CD14-positive monocyte (primary cell): ENCODE measurements around the gene TXN2. TPM values are rescaled to one million over a fixed set of nuclear protein-coding genes. Genes with fewer than 3 reads are reported as not detected.

ENCODE experiments used
- DNase-seq, 3 donors: peaks; one replicate each; pipeline ENCODE4 v3.0.0-alpha.2; 2011 to 2022
- H2AFZ ChIP-seq: 2 replicates; pipeline ENCODE4 v1.6.0; 2012; ENCODE audit warnings: mild to moderate bottlenecking, low read depth, low read length, inconsistent platforms; ENCODE audit not compliant: insufficient read depth, poor library complexity, severe bottlenecking
- H3K27ac ChIP-seq, 2 donors: 1 replicate in 1 of 2; 2 replicates in 1 of 2; pipeline ENCODE4 v1.5.1; 2012 to 2013; ENCODE audit warnings: low read length in 2 of 2, control low read depth in 1 of 2, inconsistent platforms in 1 of 2, low read depth in 1 of 2, mild to moderate bottlenecking in 1 of 2
- H3K27me3 ChIP-seq, 2 donors: one replicate each; pipeline versions ENCODE4 v1.6.0 to v1.6.1; 2011 to 2013; ENCODE audit warnings: low read length in 2 of 2; ENCODE audit not compliant: control insufficient read depth in 2 of 2, insufficient read depth in 2 of 2
- H3K36me3 ChIP-seq, 2 donors: replicated peaks in 1 of 2; 1 replicate in 1 of 2; 2 replicates in 1 of 2; pipeline versions ENCODE4 v1.5.1 to v1.6.1; 2012 to 2013; ENCODE audit warnings: low read length in 2 of 2, control low read depth in 1 of 2, inconsistent platforms in 1 of 2, mild to moderate bottlenecking in 1 of 2; ENCODE audit not compliant: insufficient read depth in 2 of 2, control insufficient read depth in 1 of 2
- H3K4me1 ChIP-seq, 2 donors: 1 replicate in 1 of 2; 2 replicates in 1 of 2; pipeline versions ENCODE4 v1.5.1 to v1.6.1; 2012 to 2013; ENCODE audit warnings: low read length in 2 of 2, control low read depth in 1 of 2, inconsistent platforms in 1 of 2, mild to moderate bottlenecking in 1 of 2, moderate library complexity in 1 of 2; ENCODE audit not compliant: insufficient read depth in 2 of 2, control insufficient read depth in 1 of 2
- H3K4me2 ChIP-seq: replicated peaks from 2 replicates; pipeline ENCODE3; 2012; ENCODE audit warnings: low read length, moderate library complexity, mild to moderate bottlenecking; ENCODE audit not compliant: poor library complexity, severe bottlenecking; ENCODE audit errors: extremely low read depth
- H3K4me3 ChIP-seq, 3 experiments: fragments of 200-600 bp in 1 of 3; sonication (generic) in 1 of 3; replicated peaks in 1 of 3; 1 replicate in 2 of 3; 2 replicates in 1 of 3; pipeline ENCODE4 v1.5.1; 2011 to 2013; ENCODE audit warnings: low read length in 3 of 3, mild to moderate bottlenecking in 3 of 3, control low read depth in 2 of 3, low read depth in 2 of 3, inconsistent platforms in 1 of 3, moderate library complexity in 1 of 3
- H3K79me2 ChIP-seq: 2 replicates; pipeline ENCODE4 v1.6.0; 2012; ENCODE audit warnings: mild to moderate bottlenecking, control low read depth, inconsistent platforms, low read length, moderate library complexity; ENCODE audit not compliant: insufficient read depth
- H3K9ac ChIP-seq: 2 replicates; pipeline ENCODE4 v1.6.0; 2017; ENCODE audit warnings: low read length, mild to moderate bottlenecking; ENCODE audit not compliant: insufficient read depth, poor library complexity, severe bottlenecking
- H3K9me3 ChIP-seq, 2 donors: replicated peaks in 1 of 2; 1 replicate in 1 of 2; 2 replicates in 1 of 2; pipeline versions ENCODE4 v1.5.1 to v1.6.1; 2012 to 2013; ENCODE audit warnings: low read length in 2 of 2, control low read depth in 1 of 2; ENCODE audit not compliant: control insufficient read depth in 1 of 2, insufficient read depth in 1 of 2
- H4K20me1 ChIP-seq: 2 replicates; pipeline ENCODE4 v1.6.0; 2012; ENCODE audit warnings: mild to moderate bottlenecking, low read length, control low read depth, moderate library complexity; ENCODE audit not compliant: insufficient read depth
- H3K27ac Mint-ChIP-seq, 7 donors: one replicate each; pipeline ENCODE4 v1.8.0; 2020; ENCODE audit warnings: mild to moderate bottlenecking in 7 of 7, mixed read lengths in 7 of 7, moderate library complexity in 6 of 7, inconsistent platforms in 2 of 7
- H3K27me3 Mint-ChIP-seq, 3 donors: one replicate each; pipeline ENCODE4 v1.8.0; 2021 to 2022; ENCODE audit warnings: low read depth in 3 of 3, mild to moderate bottlenecking in 3 of 3, mixed read lengths in 3 of 3, moderate library complexity in 3 of 3, inconsistent platforms in 1 of 3
- H3K36me3 Mint-ChIP-seq, 2 donors: one replicate each; pipeline ENCODE4 v1.8.0; 2020; ENCODE audit warnings: mixed read lengths in 2 of 2, inconsistent platforms in 1 of 2, mild to moderate bottlenecking in 1 of 2
- H3K4me1 Mint-ChIP-seq: one replicate; pipeline ENCODE4 v1.8.0; 2020; ENCODE audit warnings: mild to moderate bottlenecking, mixed read lengths
- H3K4me3 Mint-ChIP-seq, 2 donors: one replicate each; pipeline ENCODE4 v1.8.0; 2020; ENCODE audit warnings: mild to moderate bottlenecking in 2 of 2, mixed read lengths in 2 of 2, moderate library complexity in 1 of 2
- H3K9me3 Mint-ChIP-seq, 7 donors: one replicate each; pipeline ENCODE4 v1.8.0; 2020 to 2022; ENCODE audit warnings: mixed read lengths in 7 of 7, mild to moderate bottlenecking in 6 of 7, moderate library complexity in 6 of 7, inconsistent platforms in 2 of 7
- WGBS: methylation state at CpG from one replicate; pipeline ENCODE4 v1.1.5; 2013; ENCODE audit warnings: missing lambda C conversion rate; ENCODE audit not compliant: insufficient coverage; 5-methylcytosine and 5-hydroxymethylcytosine counted together
- intact Hi-C, 2 donors: fragments of 100-400 bp; cut with micrococcal nuclease; formaldehyde crosslinking; loops; one replicate each; pipeline versions ENCODE4 v1.15.0 to v1.15.1; 2023
- polyA plus RNA-seq, 3 donors: library from polyadenylated mRNA; depleted of rRNA in 1 of 3; unstranded in 2 of 3; stranded (reverse) in 1 of 3; fragments of 300-500 nt in 2 of 3; fragments of >200 nt in 1 of 3; fragmentation: Illumina TruSeq in 2 of 3; gene quantifications; 1 replicate in 2 of 3; 2 replicates in 1 of 3; pipeline ENCODE4 v1.2.3, GENCODE V29; 2012 to 2021
- TF ChIP-seq, protein P1 (sequence below): fragments of 200-600 bp; IDR thresholded peaks from one replicate; pipeline ENCODE4 v1.8.0; 2022; ENCODE audit warnings: antibody characterized with exemption, mild to moderate bottlenecking

Gene TXN2
- polyA plus RNA-seq, 3 donors: 79.8 to 141 (median 140) TPM

DNA sequence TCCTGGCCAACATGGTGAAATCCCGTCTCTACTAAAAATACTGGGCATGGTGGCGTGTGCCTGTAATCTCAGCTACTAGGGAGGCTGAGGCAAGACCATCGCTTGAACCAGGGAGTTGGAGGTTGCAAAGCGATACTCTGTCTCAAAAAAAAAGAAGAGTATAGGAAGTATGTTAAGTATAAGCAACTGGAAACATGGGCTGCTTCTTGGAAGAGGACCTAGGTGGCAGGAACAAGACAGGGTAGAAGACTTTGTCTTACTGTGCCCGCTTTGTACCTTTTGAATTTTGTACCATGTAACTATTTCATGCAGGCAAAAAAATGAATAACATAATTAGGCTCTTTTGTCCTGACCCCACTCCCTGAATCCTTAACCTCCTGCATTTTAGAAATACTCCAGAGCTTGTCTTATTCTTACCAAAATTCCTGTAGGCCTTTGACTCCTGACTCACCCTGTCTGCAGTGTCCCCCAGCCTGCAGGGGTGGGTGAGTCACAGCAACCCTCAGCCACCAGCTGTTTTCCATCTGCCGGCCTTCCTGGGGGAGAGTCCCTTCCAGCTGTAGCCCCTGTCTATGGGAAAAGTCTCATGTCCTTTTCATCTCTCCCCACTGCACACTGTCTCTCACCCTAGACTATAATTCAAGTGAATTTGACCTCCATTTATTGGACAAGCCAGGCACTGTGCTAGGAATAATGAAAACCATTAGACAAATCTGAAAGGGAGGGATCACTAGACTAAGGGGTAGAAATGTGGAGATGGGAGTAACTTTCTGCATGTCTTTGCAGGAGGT is 41.8 kb downstream of the TXN2 start:
- H3K4me1 ChIP-seq: peaks cover 37 to 52% of the 10 kb centered on the region in 2 donors
- intact Hi-C loops: loop anchor here in 1 of 2 donors (5.0 kb wide), 1 partner anchor 37 kb away; no protein-coding TSS in a partner anchor

More for the DNA sequence above, 41.8 kb downstream of the TXN2 start:
- no peaks in the 10 kb centered on the region for H3K27me3 ChIP-seq
- H3K9ac ChIP-seq: no peak overlapping the region
- H3K36me3 Mint-ChIP-seq: peaks cover 2 to 3% of the 10 kb centered on the region in 2 donors
- DNase-seq: peak in 1 of 3 donors; percentile 71
- no peaks in the 10 kb centered on the region for H3K36me3 ChIP-seq
- H3K4me1 Mint-ChIP-seq: peaks cover 47% of the 10 kb centered on the region
- H3K9me3 Mint-ChIP-seq: no peaks in the 10 kb centered on the region
- H3K4me3 Mint-ChIP-seq: no peak overlapping the region
- no peak overlapping the region for H3K27ac ChIP-seq
- H2AFZ ChIP-seq: no peak overlapping the region
- H3K4me2 ChIP-seq: no peak overlapping the region
- peaks cover 0 to 5% (median 5%) of the 10 kb centered on the region in 3 donors for H3K27me3 Mint-ChIP-seq
- H3K27ac Mint-ChIP-seq: peak overlapping the region in 1 of 7 donors; percentile 19
- WGBS: 100% methylated on average over 4 of the region's 6 CpGs
- H3K9me3 ChIP-seq: no peaks in the 10 kb centered on the region
- no peaks in the 10 kb centered on the region for H4K20me1 ChIP-seq
- no peaks in the 10 kb centered on the region for H3K79me2 ChIP-seq
- H3K4me3 ChIP-seq: no peak overlapping the region
- TF ChIP-seq, protein P1, sequence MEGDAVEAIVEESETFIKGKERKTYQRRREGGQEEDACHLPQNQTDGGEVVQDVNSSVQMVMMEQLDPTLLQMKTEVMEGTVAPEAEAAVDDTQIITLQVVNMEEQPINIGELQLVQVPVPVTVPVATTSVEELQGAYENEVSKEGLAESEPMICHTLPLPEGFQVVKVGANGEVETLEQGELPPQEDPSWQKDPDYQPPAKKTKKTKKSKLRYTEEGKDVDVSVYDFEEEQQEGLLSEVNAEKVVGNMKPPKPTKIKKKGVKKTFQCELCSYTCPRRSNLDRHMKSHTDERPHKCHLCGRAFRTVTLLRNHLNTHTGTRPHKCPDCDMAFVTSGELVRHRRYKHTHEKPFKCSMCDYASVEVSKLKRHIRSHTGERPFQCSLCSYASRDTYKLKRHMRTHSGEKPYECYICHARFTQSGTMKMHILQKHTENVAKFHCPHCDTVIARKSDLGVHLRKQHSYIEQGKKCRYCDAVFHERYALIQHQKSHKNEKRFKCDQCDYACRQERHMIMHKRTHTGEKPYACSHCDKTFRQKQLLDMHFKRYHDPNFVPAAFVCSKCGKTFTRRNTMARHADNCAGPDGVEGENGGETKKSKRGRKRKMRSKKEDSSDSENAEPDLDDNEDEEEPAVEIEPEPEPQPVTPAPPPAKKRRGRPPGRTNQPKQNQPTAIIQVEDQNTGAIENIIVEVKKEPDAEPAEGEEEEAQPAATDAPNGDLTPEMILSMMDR: no peak
